Skeletal muscle satellite cell (primary cell): Measurements from ENCODE around the gene TRIM67.

Source experiments
- H3K27me3 ChIP-seq: 2 replicates; pipeline ENCODE4 v1.7.0; 2013; ENCODE audit warnings: low read length; ENCODE audit not compliant: control insufficient read depth, insufficient read depth
- H3K36me3 ChIP-seq: 2 replicates; pipeline ENCODE4 v1.7.0; 2013; ENCODE audit warnings: mild to moderate bottlenecking, control low read depth, low read length; ENCODE audit not compliant: insufficient read depth
- H3K4me1 ChIP-seq: 2 replicates; pipeline ENCODE4 v1.7.0; 2013; ENCODE audit warnings: low read length; ENCODE audit not compliant: control insufficient read depth, insufficient read depth
- H3K4me2 ChIP-seq: 2 replicates; pipeline ENCODE4 v1.7.0; 2013; ENCODE audit warnings: mild to moderate bottlenecking, low read length
- H3K4me3 ChIP-seq: 2 replicates; pipeline ENCODE4 v1.7.0; 2013; ENCODE audit warnings: low read length
- H3K9ac ChIP-seq: 2 replicates; pipeline ENCODE4 v1.7.0; 2013; ENCODE audit warnings: mild to moderate bottlenecking, low read depth, low read length, moderate library complexity
- H3K9me3 ChIP-seq: replicated peaks from 2 replicates; pipeline ENCODE4 v1.7.0; 2013; ENCODE audit warnings: mild to moderate bottlenecking, control low read depth, low read length

TRIM67 gene

GRCh38 chr1:231199868-231200267 is 38.0 kb downstream of the TRIM67 start:
- H3K27me3 ChIP-seq, result peaks cover 50% of the 10 kb centered on the region
- H3K9ac ChIP-seq, result no peak overlapping the region
- no peaks in the 10 kb centered on the region for H3K4me1 ChIP-seq
- no peaks in the 10 kb centered on the region for H3K9me3 ChIP-seq
- H3K4me3 ChIP-seq, result no peak overlapping the region
- H3K4me2 ChIP-seq, result no peak overlapping the region
- no peaks in the 10 kb centered on the region for H3K36me3 ChIP-seq

DNA sequence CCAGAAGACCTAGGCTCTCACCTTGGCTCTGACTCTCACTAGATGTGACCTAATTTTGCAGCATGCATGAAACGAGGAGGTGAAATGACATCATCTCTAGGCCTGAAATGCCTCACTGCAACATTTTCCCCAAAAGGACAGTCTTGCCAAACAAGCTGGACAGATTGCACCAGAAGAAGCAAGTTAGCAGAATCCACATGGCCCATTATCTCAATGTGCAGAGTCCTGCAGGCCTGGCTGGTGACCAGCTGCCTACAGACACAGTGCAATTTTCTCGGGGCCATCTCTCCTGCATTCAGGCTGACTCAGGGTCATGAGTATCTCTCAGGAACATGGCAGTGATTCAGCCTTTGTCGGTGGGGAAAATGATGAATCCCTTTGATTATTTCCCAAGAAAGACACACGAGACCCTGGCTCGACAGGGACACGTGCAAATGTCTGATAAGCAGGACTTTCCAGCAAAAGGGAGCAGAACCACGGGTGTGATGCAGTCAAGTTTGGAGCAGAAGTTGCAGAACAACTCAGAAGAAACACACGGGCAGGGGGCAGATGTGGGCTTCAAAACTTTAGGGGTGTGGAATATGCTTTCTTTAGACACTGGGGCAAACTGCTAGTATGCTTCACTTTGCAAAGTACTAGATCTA is 38.7 kb downstream of the TRIM67 start:
- Histone ChIP-seq H3K9ac (no peak overlapping the region), H3K4me2 (no peak overlapping the region), H3K4me1 (no peaks in the 10 kb centered on the region), H3K9me3 (no peaks in the 10 kb centered on the region), H3K36me3 (no peaks in the 10 kb centered on the region), H3K4me3 (no peak overlapping the region), H3K27me3 (peaks cover 53% of the 10 kb centered on the region)

DNA sequence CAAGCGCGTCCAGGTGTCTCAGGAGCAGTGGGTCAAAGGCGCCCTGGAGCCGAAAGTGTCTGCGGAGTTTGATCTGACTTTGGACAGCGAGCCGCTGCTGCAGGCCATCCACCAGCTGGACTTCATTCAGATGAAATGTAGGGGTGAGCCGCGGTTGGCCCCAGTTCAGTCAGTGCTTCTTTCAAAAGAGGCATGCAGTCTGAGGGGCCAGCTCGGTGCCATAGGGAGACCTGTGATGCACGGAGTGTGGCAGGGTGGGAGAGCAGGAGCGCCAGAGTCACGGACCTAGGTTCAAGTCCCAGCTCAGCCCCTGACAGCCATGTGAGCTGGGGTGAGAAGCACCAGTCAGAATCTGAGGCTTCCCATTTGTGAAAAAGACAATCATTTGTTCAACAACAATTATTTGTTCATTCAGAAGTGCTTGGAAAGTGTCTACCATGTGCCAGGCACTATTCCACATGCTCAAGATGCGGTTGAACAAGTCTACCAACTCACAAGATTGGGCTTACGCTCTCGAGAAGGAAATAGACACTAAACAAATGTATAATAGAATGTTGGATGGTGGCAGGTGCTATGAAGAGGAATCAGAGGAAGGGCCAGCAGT is 39.6 kb downstream of the TRIM67 start:
- H3K27me3 ChIP-seq, result peaks cover 53% of the 10 kb centered on the region
- no peaks in the 10 kb centered on the region for H3K9me3 ChIP-seq
- H3K36me3 ChIP-seq, result no peaks in the 10 kb centered on the region
- no peak overlapping the region for H3K4me2 ChIP-seq
- no peak overlapping the region for H3K4me3 ChIP-seq
- H3K4me1 ChIP-seq, result no peaks in the 10 kb centered on the region
- no peak overlapping the region for H3K9ac ChIP-seq

DNA sequence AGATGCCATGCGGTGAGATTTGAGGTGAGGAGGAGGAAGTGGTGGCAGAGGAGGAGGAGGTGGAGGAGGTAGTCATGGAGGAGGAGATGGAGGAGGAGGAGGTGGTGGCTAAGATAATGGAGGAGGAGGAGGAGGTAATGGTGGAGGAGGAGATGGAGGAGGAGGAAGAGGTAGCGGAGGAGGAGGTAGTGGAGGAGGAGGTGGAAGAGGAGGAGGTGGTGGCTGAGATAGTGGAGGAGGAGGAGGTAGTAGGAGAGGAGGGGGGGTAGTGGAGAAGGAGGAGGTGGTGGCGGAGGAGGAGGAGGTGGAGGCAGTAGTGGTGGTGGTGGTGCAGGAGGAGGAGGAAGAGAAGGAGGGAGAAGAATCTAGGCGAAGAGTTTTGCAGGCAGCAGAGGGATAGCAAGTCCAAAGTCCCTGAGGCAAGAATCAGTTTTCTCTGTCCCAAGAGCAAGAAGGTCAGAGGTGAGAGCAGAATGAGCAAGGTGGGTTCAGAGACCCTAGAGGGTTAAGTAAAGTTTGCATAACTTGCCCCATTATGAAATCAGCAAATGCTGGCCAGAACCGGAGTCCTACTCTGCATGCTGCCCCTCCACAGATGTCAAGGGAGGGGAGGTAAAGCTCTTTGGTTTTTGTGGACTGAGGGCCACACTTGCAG is 40.2 kb downstream of the TRIM67 start:
- Histone ChIP-seq H3K27me3 (peaks cover 55% of the 10 kb centered on the region), H3K4me1 (no peaks in the 10 kb centered on the region), H3K9ac (no peak overlapping the region), H3K9me3 (no peaks in the 10 kb centered on the region), H3K4me2 (no peak overlapping the region), H3K4me3 (no peak overlapping the region), H3K36me3 (no peaks in the 10 kb centered on the region)

- H3K9me3 ChIP-seq, result no peaks in the 10 kb centered on the region
- peaks cover 58% of the 10 kb centered on the region for H3K27me3 ChIP-seq
- H3K36me3 ChIP-seq, result no peaks in the 10 kb centered on the region
- H3K4me1 ChIP-seq, result no peaks in the 10 kb centered on the region
- H3K4me2 ChIP-seq, result no peak overlapping the region
- no peak overlapping the region for H3K4me3 ChIP-seq
- no peak overlapping the region for H3K9ac ChIP-seq
Measured at GRCh38 chr1:231203259-231204057, 41.6 kb downstream of the TRIM67 start.

DNA sequence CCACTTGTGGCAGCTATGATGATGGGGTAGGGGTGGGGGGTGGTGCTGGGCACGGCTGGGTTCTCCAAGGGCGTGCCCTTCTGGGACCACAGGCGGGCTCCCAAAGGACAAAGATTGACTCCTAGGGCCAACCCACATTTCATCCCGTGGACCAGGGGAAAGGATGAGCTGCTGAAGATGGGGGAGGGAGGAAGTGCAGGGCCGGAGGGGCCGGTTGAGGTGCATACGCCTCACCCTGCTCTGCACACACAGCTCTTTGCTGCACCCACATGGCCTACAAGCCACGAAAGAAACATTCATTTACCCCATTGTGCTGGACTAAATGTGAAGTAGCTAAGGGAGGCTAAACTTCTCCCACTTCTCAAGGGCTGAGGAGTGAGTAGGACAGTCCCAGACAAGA is 45.0 kb downstream of the TRIM67 start:
- H3K9ac ChIP-seq, result no peak overlapping the region
- no peak overlapping the region for H3K4me3 ChIP-seq
- H3K36me3 ChIP-seq, result no peaks in the 10 kb centered on the region
- H3K4me2 ChIP-seq, result no peak overlapping the region
- no peaks in the 10 kb centered on the region for H3K4me1 ChIP-seq
- H3K9me3 ChIP-seq, result no peaks in the 10 kb centered on the region
- peaks cover 37% of the 10 kb centered on the region for H3K27me3 ChIP-seq

GRCh38 chr1:231207437-231207836 is 45.6 kb downstream of the TRIM67 start:
- H3K9me3 ChIP-seq, result no peaks in the 10 kb centered on the region
- H3K4me1 ChIP-seq, result no peaks in the 10 kb centered on the region
- H3K27me3 ChIP-seq, result peaks cover 34% of the 10 kb centered on the region
- no peaks in the 10 kb centered on the region for H3K36me3 ChIP-seq
- no peak overlapping the region for H3K9ac ChIP-seq
- no peak overlapping the region for H3K4me3 ChIP-seq
- no peak overlapping the region for H3K4me2 ChIP-seq

- no peaks in the 10 kb centered on the region for H3K36me3 ChIP-seq
- H3K9me3 ChIP-seq, result no peaks in the 10 kb centered on the region
- no peaks in the 10 kb centered on the region for H3K4me1 ChIP-seq
- no peak overlapping the region for H3K4me3 ChIP-seq
- H3K4me2 ChIP-seq, result no peak overlapping the region
- no peak overlapping the region for H3K9ac ChIP-seq
- H3K27me3 ChIP-seq, result peaks cover 31% of the 10 kb centered on the region
Measured at GRCh38 chr1:231208980-231209379, 47.1 kb downstream of the TRIM67 start.

DNA sequence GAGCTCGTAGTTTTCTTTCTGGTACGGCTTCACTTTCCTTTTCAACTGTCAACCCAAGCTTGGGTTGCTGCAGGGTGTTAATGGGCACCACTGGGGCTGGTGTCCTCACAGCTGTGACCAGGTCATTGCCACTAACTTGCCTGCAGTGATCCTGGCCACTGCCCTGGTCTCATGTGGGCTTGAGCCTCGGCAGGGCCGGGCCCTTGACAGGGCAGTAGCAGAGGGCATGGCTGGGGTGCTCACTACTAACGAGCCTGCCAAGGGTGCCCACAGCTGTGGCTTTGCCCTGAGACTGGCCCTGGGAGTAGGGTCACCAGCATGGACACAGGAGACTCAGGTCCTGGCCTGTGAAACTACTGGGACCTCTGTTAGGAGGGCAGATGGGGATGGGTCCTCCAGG is 47.7 kb downstream of the TRIM67 start:
- Histone ChIP-seq H3K4me3 (no peak overlapping the region), H3K4me2 (no peak overlapping the region), H3K36me3 (no peaks in the 10 kb centered on the region), H3K4me1 (no peaks in the 10 kb centered on the region), H3K9ac (no peak overlapping the region), H3K27me3 (peaks cover 28% of the 10 kb centered on the region), H3K9me3 (no peaks in the 10 kb centered on the region)

GRCh38 chr1:231210126-231210525 is 48.3 kb downstream of the TRIM67 start:
- H3K9me3 ChIP-seq, result no peaks in the 10 kb centered on the region
- no peaks in the 10 kb centered on the region for H3K4me1 ChIP-seq
- no peak overlapping the region for H3K4me3 ChIP-seq
- H3K4me2 ChIP-seq, result no peak overlapping the region
- no peaks in the 10 kb centered on the region for H3K36me3 ChIP-seq
- peaks cover 26% of the 10 kb centered on the region for H3K27me3 ChIP-seq
- H3K9ac ChIP-seq, result no peak overlapping the region

- Histone ChIP-seq H3K4me2 (peak overlapping the region; percentile 92), H3K9me3 (no peaks in the 10 kb centered on the region), H3K4me1 (no peaks in the 10 kb centered on the region), H3K4me3 (peak overlapping the region; percentile 71), H3K9ac (no peak overlapping the region), H3K36me3 (no peaks in the 10 kb centered on the region), H3K27me3 (peaks cover 36% of the 10 kb centered on the region)
Measured at GRCh38 chr1:231211005-231211857, 49.4 kb downstream of the TRIM67 start.
